Activated CD8-positive, alpha-beta memory T cell treated with anti-CD3 and anti-CD28 coated beads, Interleukin-2, amount 10 ng/mL, durations not matched to agents 7 days and 5 days (primary cell): ENCODE measurements around the gene PILRA. TPM values are rescaled to one million over a fixed set of nuclear protein-coding genes. Genes with fewer than 3 reads are reported as not detected.
A peak's percentile ranks its signal among the peaks of the same experiment; 100 is the strongest.
"Not testable (repeated sequence)": the region's sequence is repeated elsewhere in the genome, so short reads cannot be mapped to it uniquely, and the experiment has no call there.

Source experiments
- ATAC-seq: fragments of 150-1000 bp; cut with Tn5 transposase; one replicate; pipeline ENCODE4 v1.10.0; 2021; ENCODE audit warnings: moderate library complexity
- CTCF ChIA-PET: fragments of 350-600 bp; sonication (Branson Sonifier 250); formaldehyde crosslinking; loops from one replicate; lab custom pipeline; 2021; ENCODE audit warnings: antibody characterized with exemption; lab: Charles Lee
- DNase-seq: peaks from one replicate; pipeline ENCODE4 v3.0.0-alpha.2; 2020
- H3K27ac Mint-ChIP-seq: one replicate; pipeline ENCODE4 v1.8.0; 2021; ENCODE audit warnings: mild to moderate bottlenecking, mixed read lengths
- H3K27me3 Mint-ChIP-seq: one replicate; pipeline ENCODE4 v1.8.0; 2021; ENCODE audit warnings: mixed read lengths
- H3K36me3 Mint-ChIP-seq: one replicate; pipeline ENCODE4 v1.8.0; 2021; ENCODE audit warnings: mild to moderate bottlenecking, mixed read lengths
- H3K4me1 Mint-ChIP-seq: one replicate; pipeline ENCODE4 v1.8.0; 2021; ENCODE audit warnings: mixed read lengths
- H3K4me3 Mint-ChIP-seq: one replicate; pipeline ENCODE4 v1.8.0; 2021; ENCODE audit warnings: mild to moderate bottlenecking, moderate library complexity, mixed read lengths
- H3K9me3 Mint-ChIP-seq: one replicate; pipeline ENCODE4 v1.8.0; 2022; ENCODE audit warnings: low read depth, mixed read lengths
- total RNA-seq, 2 experiments: library from RNA; stranded (reverse); gene quantifications; one replicate each; pipeline ENCODE4 v1.2.3, GENCODE V29; 2021

The PILRA gene
- total RNA-seq, 2 experiments from 2014 or later: 1.3 to 3.4 TPM

DNA sequence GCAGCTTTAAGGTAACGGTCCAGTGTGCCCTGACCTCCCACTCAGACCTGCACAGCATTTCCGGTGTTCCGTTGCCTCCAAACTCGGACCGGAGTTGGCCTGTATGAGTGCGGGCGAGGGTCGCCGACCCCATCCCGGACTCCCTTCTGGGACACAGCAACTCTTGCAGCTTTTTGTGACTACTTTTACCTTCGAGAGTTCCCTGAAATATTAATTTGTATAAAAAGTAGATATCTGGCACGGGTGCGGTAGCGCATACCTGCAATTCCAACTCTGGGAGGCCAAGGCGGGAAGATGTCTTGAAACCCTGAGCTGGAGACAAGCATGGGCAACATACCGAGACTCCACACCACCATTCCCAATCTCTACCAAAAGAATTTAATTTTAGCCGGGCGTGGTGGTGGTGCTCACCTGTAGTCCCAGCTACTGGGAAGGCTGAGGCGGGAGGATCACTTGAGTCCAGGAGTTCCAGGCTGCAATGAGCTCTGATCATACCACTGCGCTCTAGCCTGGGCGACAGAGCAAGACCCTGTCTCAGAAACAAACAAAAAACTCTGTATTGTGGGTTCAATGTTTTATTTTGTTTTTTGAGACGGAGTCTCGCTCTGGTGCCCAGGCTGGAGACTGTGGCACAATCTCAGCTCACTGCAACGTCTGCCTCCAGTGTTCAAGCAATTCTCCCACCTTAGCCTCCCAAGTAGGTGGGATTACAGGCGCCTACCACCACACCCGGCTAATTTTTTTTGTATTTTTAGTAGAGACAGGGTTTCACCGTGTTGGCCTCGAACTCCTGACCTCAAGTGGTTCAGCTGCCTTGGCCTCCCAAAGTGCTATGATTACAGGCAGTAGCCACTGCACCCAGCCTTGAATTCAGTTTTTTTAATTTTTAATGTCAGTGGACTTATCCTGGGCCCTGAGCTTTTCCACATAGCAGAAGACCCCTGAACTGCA lies 64.1 kb downstream of the PILRA start:
- Mint-ChIP-seq H3K36me3 (peaks cover 25% of the 10 kb centered on the region), H3K27ac (peak overlapping the region; percentile 94), H3K9me3 (no peaks in the 10 kb centered on the region), H3K4me1 (peaks cover 29% of the 10 kb centered on the region), H3K27me3 (no peaks in the 10 kb centered on the region), H3K4me3 (peak overlapping the region; percentile 88)
- DNase-seq: no peak
- CTCF ChIA-PET: interaction anchor here (0.6 to 2.9 kb wide), 9 partner anchors 8 to 307 kb away, joined by 3 to 16 read pairs (median 4); no protein-coding TSS in a partner anchor
- ATAC-seq: no peak

DNA sequence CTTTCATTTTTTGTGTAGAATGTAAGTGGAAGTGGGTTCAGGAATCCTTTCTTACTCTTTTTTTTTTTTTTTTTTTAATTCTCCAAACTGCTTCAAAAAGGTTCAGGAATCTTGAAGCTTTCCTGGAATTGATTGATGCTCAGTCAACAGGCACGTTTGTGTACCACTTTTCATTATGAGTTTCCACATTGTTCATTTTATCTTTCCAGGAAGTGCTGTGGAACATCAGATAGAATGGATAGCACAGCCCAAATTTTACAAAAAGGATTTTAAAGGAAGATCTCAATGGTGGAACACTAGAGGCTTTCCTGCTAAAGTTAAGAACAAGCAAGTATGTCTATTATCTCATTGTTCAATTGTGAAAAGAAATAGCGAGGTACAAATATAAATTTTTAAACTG lies 64.9 kb downstream of the PILRA start:
- Mint-ChIP-seq H3K4me1 (peaks cover 22% of the 10 kb centered on the region), H3K36me3 (peaks cover 23% of the 10 kb centered on the region), H3K27me3 (no peaks in the 10 kb centered on the region), H3K27ac (no peak overlapping the region), H3K4me3 (no peak overlapping the region), H3K9me3 (no peaks in the 10 kb centered on the region)
- CTCF ChIA-PET: interaction anchor here (0.6 to 2.9 kb wide), 4 partner anchors 12 to 307 kb away, joined by 3 to 16 read pairs (median 4); no protein-coding TSS in a partner anchor
- no peak for ATAC-seq
- no peak for DNase-seq

DNA sequence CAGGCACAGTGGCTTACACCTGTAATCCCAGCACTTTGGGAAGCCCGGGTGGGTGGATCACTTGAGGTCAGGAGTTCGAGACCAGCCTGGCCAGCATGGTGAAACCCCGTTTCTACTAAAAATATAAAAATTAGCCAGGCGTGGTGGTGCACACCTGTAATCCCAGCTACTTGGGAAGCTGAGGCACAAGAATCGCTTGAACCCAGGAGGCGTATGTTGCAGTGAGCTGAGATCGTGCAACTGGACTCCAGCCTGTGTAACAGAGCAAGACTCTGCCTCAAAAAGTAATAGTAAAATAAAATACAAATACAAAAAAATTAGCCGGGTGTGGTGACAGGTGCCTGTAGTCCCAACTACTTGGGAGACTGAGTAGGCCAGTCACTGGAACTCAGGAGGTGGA lies 65.4 kb downstream of the PILRA start:
- not testable (repeated sequence) for H3K4me3 Mint-ChIP-seq, H3K9me3 Mint-ChIP-seq, H3K27me3 Mint-ChIP-seq, ATAC-seq, DNase-seq
- CTCF ChIA-PET: interaction anchor here (1.4 to 2.9 kb wide), 3 partner anchors 12 to 84 kb away, joined by 3 to 16 read pairs (median 4); no protein-coding TSS in a partner anchor
- peak overlapping the region; percentile 46 for H3K27ac Mint-ChIP-seq
- peaks cover 16% of the 10 kb centered on the region for H3K4me1 Mint-ChIP-seq
- H3K36me3 Mint-ChIP-seq: peaks cover 21% of the 10 kb centered on the region

DNA sequence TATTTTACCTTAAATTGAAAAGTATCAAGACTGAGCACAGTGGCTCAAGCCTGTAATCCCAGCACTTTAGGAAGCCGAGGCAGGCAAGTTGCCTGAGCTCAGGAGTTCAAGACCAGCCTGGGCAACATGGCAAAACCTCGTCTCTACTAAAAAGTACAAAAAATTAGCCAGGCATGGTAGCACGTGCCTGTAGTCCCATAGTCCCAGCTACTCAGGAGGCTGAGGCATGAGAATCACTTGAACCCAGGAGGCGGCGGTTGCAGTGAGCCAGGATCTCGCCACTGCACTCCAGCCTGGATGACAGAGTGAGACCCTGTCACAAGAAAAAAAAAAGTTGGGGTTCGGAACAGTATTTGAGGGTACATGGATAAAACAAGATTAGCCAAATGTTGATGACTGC lies 66.0 kb downstream of the PILRA start:
- H3K9me3 Mint-ChIP-seq, DNase-seq, H3K4me3 Mint-ChIP-seq, H3K27me3 Mint-ChIP-seq, ATAC-seq: not testable (repeated sequence)
- peaks cover 16% of the 10 kb centered on the region for H3K36me3 Mint-ChIP-seq
- peak overlapping the region; percentile 46 for H3K27ac Mint-ChIP-seq
- CTCF ChIA-PET: interaction anchor here (1.4 kb wide), 1 partner anchor 24 kb away, joined by 3 read pairs; no protein-coding TSS in a partner anchor
- H3K4me1 Mint-ChIP-seq: peaks cover 14% of the 10 kb centered on the region

DNA sequence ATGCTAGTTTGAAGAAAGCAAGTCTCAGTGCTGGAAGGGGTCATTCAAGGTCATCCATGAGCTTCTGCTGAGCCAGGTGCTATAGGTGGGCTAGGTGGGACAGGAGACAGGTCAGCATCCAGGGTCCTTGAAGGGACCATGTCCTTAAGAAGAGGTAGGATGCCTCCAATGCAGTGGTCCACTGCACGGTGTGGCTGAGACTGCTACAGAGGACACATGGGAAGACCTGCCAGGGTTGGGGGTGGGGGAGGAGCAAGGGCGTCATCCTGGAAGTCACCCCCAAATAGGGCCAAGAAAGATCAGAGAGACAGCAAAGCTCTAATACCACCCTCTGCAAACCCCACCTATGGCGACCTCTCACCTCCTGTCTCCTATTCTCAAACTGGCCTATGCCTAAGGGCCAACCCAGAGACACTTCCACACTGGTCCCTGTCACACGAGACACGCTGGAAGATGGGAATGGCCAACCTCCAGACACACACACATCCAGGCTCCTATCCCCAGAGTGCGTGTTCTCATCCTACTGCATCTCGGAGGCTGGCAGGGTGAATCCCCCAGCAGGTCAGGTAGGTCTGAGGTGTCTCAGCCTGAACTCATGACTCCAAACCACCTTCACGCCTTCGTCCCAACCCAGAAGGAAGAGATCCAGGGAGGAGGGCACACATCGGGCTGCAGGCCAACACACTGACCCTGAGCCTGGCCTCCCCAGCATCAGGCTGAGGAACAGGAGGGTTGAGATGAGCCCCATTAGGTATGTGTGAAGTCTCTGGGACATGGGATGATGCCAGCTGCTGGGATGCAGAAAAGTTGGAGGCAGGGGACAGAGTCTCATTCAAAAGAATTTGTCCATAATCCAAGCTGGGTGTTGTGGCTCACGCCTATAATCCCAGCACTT lies 68.6 kb downstream of the PILRA start:
- no peak for DNase-seq
- H3K9me3 Mint-ChIP-seq: no peaks in the 10 kb centered on the region
- H3K4me3 Mint-ChIP-seq: no peak overlapping the region
- H3K36me3 Mint-ChIP-seq: no peaks in the 10 kb centered on the region
- CTCF ChIA-PET: interaction anchor here (0.7 to 1.0 kb wide), 3 partner anchors 8 to 100 kb away, joined by 3 read pairs; no protein-coding TSS in a partner anchor
- no peaks in the 10 kb centered on the region for H3K27me3 Mint-ChIP-seq
- ATAC-seq: no peak
- no peak overlapping the region for H3K27ac Mint-ChIP-seq
- H3K4me1 Mint-ChIP-seq: peaks cover 20% of the 10 kb centered on the region

DNA sequence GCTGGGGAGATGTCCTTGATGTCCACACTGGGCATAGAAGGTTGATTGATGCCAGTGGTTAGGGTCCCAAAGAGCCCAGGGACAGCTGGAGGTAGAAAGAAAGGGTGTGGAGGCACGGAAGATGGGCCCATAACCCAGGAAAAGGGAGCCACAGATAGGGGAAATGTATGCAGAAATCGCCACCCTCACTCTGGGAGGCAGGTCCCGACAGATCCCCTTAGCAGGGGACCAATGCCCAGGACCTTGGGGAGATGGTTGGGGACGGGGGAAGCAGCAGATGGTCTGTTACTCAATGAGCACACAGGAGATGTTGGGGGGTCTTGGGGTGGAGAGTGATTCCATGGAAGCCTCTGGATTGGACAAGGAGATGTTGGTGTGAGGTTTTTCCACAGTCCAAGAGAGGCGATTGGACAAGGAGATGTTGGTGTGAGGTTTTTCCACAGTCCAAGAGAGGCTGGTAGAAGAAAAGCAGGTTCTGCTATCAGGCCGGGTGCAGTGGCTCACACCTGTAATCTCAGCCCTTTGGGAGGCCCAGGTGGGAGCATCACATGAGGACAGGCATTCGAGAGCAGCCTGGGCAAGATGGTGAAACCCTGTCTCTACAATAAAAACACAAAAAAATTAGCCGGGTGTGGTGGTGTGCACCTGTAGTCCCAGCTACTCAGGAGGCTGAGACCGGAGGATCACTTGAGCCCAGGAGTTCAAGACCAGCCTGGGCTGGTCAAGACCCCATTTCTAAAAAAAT lies 70.0 kb downstream of the PILRA start:
- ATAC-seq: no peak
- Mint-ChIP-seq H3K27me3 (no peaks in the 10 kb centered on the region), H3K36me3 (no peaks in the 10 kb centered on the region), H3K4me3 (no peak overlapping the region), H3K4me1 (peaks cover 20% of the 10 kb centered on the region), H3K27ac (peak overlapping the region; percentile 29), H3K9me3 (no peaks in the 10 kb centered on the region)
- DNase-seq: no peak
- CTCF ChIA-PET: interaction anchor here (1.0 to 2.3 kb wide), 2 partner anchors 12 to 99 kb away, joined by 3 to 9 read pairs; no protein-coding TSS in a partner anchor

DNA sequence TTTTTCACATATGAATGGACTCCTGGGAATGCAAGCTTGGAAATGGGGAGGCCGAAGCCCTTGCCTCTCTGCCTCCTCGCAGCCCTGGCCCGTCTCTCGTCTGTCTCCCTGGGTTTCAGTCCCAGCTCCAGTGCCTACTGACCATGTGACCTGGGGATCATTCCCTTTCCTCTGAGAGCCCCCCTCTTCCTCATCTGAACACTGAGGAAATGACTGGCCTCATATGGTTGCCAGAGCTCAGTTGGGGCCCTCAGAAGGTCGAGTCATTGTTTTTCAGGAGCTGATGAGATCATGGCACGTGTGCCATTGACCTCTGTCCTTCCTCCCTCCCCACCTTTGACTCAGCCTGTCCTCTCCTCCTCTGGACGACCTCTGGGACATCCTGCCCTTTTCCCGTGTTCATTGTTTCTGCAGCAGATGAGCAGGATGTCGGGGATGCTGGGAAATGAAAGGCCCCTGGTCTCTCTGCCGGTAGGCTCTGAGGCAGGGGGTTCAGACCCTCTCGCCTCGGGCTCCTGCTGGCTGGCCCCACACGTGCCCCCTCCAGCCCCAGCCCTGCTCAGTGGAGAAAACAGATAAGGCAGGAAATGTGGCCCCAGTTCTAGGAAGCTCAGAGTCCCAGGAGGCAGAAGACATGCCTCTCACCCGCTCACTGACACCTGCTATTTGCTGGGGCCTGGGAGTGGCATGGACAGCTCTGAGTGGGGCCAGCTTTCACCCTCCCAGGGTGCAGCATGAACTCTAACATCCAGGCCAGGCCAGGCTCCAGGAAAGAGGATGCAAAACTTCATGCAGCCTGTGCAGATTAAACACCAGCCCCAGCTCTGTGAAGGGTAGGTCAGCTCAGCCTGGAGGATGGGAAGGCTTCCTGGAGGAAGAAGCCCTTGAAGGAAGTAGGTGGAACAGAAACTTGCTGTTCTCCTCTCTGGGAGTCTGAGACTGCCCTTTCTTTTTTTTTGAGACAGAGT lies 71.3 kb downstream of the PILRA start:
- ATAC-seq: peak; percentile 63

DNA sequence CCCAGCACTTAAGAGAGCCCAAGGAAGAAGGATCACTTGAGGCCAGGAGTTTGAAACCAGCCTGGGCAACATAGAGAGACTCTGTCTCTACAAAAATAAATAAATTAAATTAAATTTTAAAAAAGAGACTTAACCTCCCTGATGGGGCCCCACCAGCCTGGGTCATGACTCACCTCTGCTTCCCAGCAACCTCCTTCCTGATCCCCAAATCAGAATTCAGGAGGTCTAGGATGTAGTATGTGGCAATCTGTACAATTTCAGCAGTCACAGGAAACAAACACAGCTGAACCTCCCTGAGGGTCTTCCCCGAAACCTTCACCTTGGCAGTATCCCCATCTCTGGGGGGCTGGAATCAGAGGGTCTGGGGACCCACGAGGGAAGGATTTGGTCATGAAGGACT lies 72.8 kb downstream of the PILRA start:
- CTCF ChIA-PET: interaction anchor here (1.4 to 2.5 kb wide), 3 partner anchors 39 to 313 kb away, joined by 4 to 10 read pairs (median 9); no protein-coding TSS in a partner anchor
- Mint-ChIP-seq H3K27me3 (no peaks in the 10 kb centered on the region), H3K9me3 (no peaks in the 10 kb centered on the region), H3K27ac (no peak overlapping the region), H3K4me1 (peaks cover 29% of the 10 kb centered on the region), H3K4me3 (no peak overlapping the region), H3K36me3 (no peaks in the 10 kb centered on the region)
- DNase-seq: no peak
- ATAC-seq: no peak

More for the DNA sequence above, 71.3 kb downstream of the PILRA start:
- Mint-ChIP-seq H3K4me1 (peaks cover 20% of the 10 kb centered on the region), H3K27ac (peak overlapping the region; percentile 74), H3K9me3 (no peaks in the 10 kb centered on the region), H3K4me3 (no peak overlapping the region), H3K36me3 (no peaks in the 10 kb centered on the region), H3K27me3 (no peaks in the 10 kb centered on the region)
- no peak for DNase-seq
- CTCF ChIA-PET: interaction anchor here (0.6 to 2.5 kb wide), 11 partner anchors 8 to 362 kb away, joined by 3 to 10 read pairs (median 3); partner anchors contain the start of gene PPP1R35

DNA sequence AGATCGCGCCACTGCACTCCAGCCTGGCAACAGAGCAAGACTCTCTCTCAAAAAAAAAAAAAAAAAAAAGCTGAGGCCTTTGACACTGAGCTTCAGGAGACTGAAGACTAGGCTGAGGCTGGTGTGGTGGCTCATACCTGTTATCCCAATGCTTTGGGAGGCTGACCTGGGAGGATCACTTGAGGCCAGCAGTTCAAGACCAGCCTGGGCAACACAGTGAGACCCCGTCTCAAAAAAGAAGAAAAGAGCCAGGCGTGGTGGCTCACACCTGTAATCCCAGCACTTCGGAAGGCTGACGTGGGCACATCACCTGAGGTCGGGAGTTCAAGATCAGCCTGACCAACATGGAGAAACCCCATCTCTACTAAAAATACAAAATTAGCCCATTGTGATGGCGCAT lies 74.1 kb downstream of the PILRA start:
- not testable (repeated sequence) for H3K4me3 Mint-ChIP-seq, H3K27ac Mint-ChIP-seq, H3K27me3 Mint-ChIP-seq, H3K9me3 Mint-ChIP-seq, DNase-seq, H3K36me3 Mint-ChIP-seq, ATAC-seq
- H3K4me1 Mint-ChIP-seq: peaks cover 29% of the 10 kb centered on the region
- CTCF ChIA-PET: interaction anchor here (0.8 to 1.4 kb wide), 4 partner anchors 22 to 315 kb away, joined by 3 to 5 read pairs (median 3); no protein-coding TSS in a partner anchor

DNA sequence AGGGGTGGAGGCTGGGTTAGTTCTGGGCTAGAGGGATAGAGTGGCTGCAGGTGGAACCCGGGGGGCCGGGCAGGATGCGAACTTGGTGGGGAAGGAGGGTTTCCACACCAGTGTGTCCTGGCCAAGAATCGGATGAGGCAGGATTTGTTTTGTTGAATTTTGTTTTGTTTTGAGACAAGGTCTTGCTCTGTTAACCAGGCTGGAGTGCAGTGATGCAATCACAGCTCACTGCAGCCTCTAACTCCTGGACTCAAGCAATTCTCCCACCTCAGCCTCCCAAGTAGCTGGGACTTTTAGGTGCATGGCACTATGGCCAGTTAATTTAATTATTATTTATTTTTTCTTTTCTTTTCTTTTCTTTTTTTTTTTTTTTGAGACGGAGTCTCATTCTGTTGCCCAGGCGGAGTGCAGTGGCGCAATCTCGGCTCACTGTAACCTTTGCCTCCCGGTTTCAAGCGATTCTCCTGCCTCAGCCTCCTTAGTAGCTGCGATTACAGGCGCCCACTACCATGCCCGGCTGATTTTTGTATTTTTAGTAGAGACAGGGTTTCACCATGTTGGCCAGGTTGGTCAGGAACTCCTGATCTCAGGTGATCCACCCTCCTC lies 76.0 kb downstream of the PILRA start:
- no peaks in the 10 kb centered on the region for H3K36me3 Mint-ChIP-seq
- CTCF ChIA-PET: interaction anchor here (0.6 to 3.1 kb wide), 9 partner anchors 8 to 452 kb away, joined by 3 to 16 read pairs (median 4); partner anchors contain the start of gene PPP1R35
- peaks cover 27% of the 10 kb centered on the region for H3K4me1 Mint-ChIP-seq
- no peaks in the 10 kb centered on the region for H3K9me3 Mint-ChIP-seq
- DNase-seq (no peak), ATAC-seq (no peak)
- H3K27ac Mint-ChIP-seq: no peak overlapping the region
- H3K4me3 Mint-ChIP-seq: no peak overlapping the region
- H3K27me3 Mint-ChIP-seq: no peaks in the 10 kb centered on the region
